H1 (cell line): ENCODE data around the gene RPIA. TPM values are rescaled to one million over a fixed set of nuclear protein-coding genes. Genes with fewer than 3 reads are reported as not detected.

Experiments used
- CTCF ChIA-PET: fragments of 300-600 bp; sonication (Branson Sonifier 250); formaldehyde crosslinking; loops from one replicate; lab custom pipeline; 2021; ENCODE audit not compliant: partially characterized antibody; lab: Charles Lee
- POLR2A ChIA-PET: fragments of 300-600 bp; sonication (Branson Sonifier 250); formaldehyde crosslinking; loops from one replicate; lab custom pipeline; 2021; ENCODE audit warnings: inconsistent platforms; ENCODE audit not compliant: partially characterized antibody; lab: Charles Lee
- DNase-seq, 2 experiments: peaks; one replicate each; pipeline versions ENCODE4 v3.0.0 to v3.0.0-alpha.2; 2010 to 2022; ENCODE audit warnings: low spot score in 2 of 2, low read depth in 1 of 2, mixed read lengths in 1 of 2
- FAIRE-seq: peaks from 2 replicates; lab custom pipeline; 2011; peaks lifted over from hg19 to GRCh38; lab: Jason Lieb, UNC
- H2AFZ ChIP-seq: 2 replicates; pipeline ENCODE4 v1.8.1; 2012; ENCODE audit warnings: low read length, inconsistent platforms
- H2AK5ac ChIP-seq: 2 replicates; pipeline ENCODE4 v1.6.1; 2013; ENCODE audit warnings: low read depth, low read length
- H2BK120ac ChIP-seq: replicated peaks from 2 replicates; pipeline ENCODE3; 2013; ENCODE audit warnings: low read depth, low read length, inconsistent platforms
- H2BK12ac ChIP-seq: 2 replicates; pipeline ENCODE4 v1.6.1; 2013; ENCODE audit warnings: low read depth, low read length
- H2BK15ac ChIP-seq: 2 replicates; pipeline ENCODE4 v1.6.1; 2013; ENCODE audit warnings: low read length
- H2BK20ac ChIP-seq: 2 replicates; pipeline ENCODE4 v1.6.1; 2013; ENCODE audit warnings: low read length
- H2BK5ac ChIP-seq: 2 replicates; pipeline ENCODE4 v1.6.1; 2013; ENCODE audit warnings: low read depth, low read length
- H3K14ac ChIP-seq: 2 replicates; pipeline ENCODE4 v1.6.1; 2013; ENCODE audit warnings: inconsistent platforms; ENCODE audit not compliant: insufficient read length
- H3K18ac ChIP-seq: 2 replicates; pipeline ENCODE4 v1.6.1; 2013; ENCODE audit warnings: low read length; ENCODE audit errors: extremely low read depth
- H3K23ac ChIP-seq: 2 replicates; pipeline ENCODE4 v1.6.1; 2013; ENCODE audit warnings: inconsistent platforms; ENCODE audit not compliant: insufficient read length
- H3K23me2 ChIP-seq: 2 replicates; pipeline ENCODE4 v1.6.1; 2013; ENCODE audit warnings: low read depth, low read length
- H3K27ac ChIP-seq: 2 replicates; pipeline ENCODE4 v1.6.1; 2011; ENCODE audit warnings: low read depth, low read length, inconsistent platforms
- H3K27me3 ChIP-seq, 4 experiments: replicated peaks in 1 of 4; 1 replicate in 1 of 4; 2 replicates in 3 of 4; pipeline versions ENCODE4 v1.6.1 to v1.8.1; 2011 to 2013; ENCODE audit warnings: low read length in 3 of 4, mild to moderate bottlenecking in 3 of 4, inconsistent platforms in 2 of 4, mixed read lengths in 2 of 4, moderate library complexity in 1 of 4; ENCODE audit not compliant: control insufficient read depth in 3 of 4, insufficient read depth in 3 of 4; ENCODE audit errors: extremely low read depth in 1 of 4
- H3K36me3 ChIP-seq, 4 experiments: 2 replicates each; pipeline versions ENCODE4 v1.6.1 to v1.8.1; 2011 to 2013; ENCODE audit warnings: mild to moderate bottlenecking in 4 of 4, low read length in 3 of 4, moderate library complexity in 2 of 4, control low read depth in 1 of 4, inconsistent platforms in 1 of 4; ENCODE audit not compliant: insufficient read depth in 4 of 4, control insufficient read depth in 2 of 4
- H3K4ac ChIP-seq: replicated peaks from 2 replicates; pipeline ENCODE3; 2013; ENCODE audit warnings: low read length, low read depth, mixed read lengths, inconsistent platforms; ENCODE audit not compliant: insufficient read length
- H3K4me1 ChIP-seq, 4 experiments: replicated peaks in 1 of 4; 1 replicate in 1 of 4; 2 replicates in 3 of 4; pipeline versions ENCODE4 v1.6.1 to v1.8.1; 2011 to 2013; ENCODE audit warnings: low read length in 3 of 4, inconsistent platforms in 2 of 4, mixed read lengths in 1 of 4; ENCODE audit not compliant: insufficient read depth in 4 of 4, control insufficient read depth in 3 of 4
- H3K4me2 ChIP-seq, 2 experiments: 2 replicates each; pipeline versions ENCODE4 v1.6.1 to v1.8.1; 2011 to 2013; ENCODE audit warnings: low read depth in 2 of 2, low read length in 2 of 2, control low read depth in 1 of 2, inconsistent platforms in 1 of 2, mild to moderate bottlenecking in 1 of 2; ENCODE audit not compliant: insufficient read depth in 1 of 2
- H3K4me3 ChIP-seq, 4 experiments: fragments of 200-600, 300-600 bp in 1 of 4; sonication (generic), shearing (Covaris generic), sonication (Bioruptor Twin) in 1 of 4; 2 replicates each; pipeline versions ENCODE4 v1.5.1 to v1.8.1; 2011 to 2016; ENCODE audit warnings: low read length in 4 of 4, low read depth in 3 of 4, control low read depth in 2 of 4, inconsistent platforms in 2 of 4, mild to moderate bottlenecking in 2 of 4, mixed read lengths in 1 of 4, moderate library complexity in 1 of 4; ENCODE audit not compliant: insufficient read depth in 2 of 4; ENCODE audit errors: extremely low read depth in 1 of 4
- H3K56ac ChIP-seq: replicated peaks from 2 replicates; pipeline ENCODE3; 2013; ENCODE audit warnings: low read depth, mild to moderate bottlenecking, mixed read lengths, low read length, inconsistent platforms; ENCODE audit not compliant: insufficient read length
- H3K79me1 ChIP-seq: 2 replicates; pipeline ENCODE4 v1.6.1; 2013; ENCODE audit warnings: low read depth, low read length, control low read depth
- H3K79me2 ChIP-seq, 2 experiments: 2 replicates each; pipeline versions ENCODE4 v1.6.1 to v1.8.1; 2012 to 2013; ENCODE audit warnings: low read length in 2 of 2, mild to moderate bottlenecking in 2 of 2, inconsistent platforms in 1 of 2; ENCODE audit not compliant: insufficient read depth in 2 of 2, control insufficient read depth in 1 of 2
- H3K9ac ChIP-seq, 4 experiments: replicated peaks in 1 of 4; 1 replicate in 1 of 4; 2 replicates in 3 of 4; pipeline versions ENCODE4 v1.6.1 to v1.8.1; 2011 to 2013; ENCODE audit warnings: low read depth in 3 of 4, low read length in 3 of 4, control low read depth in 2 of 4, mild to moderate bottlenecking in 2 of 4, moderate library complexity in 2 of 4, inconsistent platforms in 1 of 4; ENCODE audit errors: extremely low read depth in 1 of 4
- H3K9me3 ChIP-seq, 2 experiments: 2 replicates each; pipeline versions ENCODE4 v1.6.1 to v1.8.1; 2012 to 2013; ENCODE audit warnings: mild to moderate bottlenecking in 2 of 2, moderate library complexity in 2 of 2, control low read depth in 1 of 2, inconsistent platforms in 1 of 2, low read depth in 1 of 2, low read length in 1 of 2, mixed read lengths in 1 of 2; ENCODE audit not compliant: insufficient read depth in 2 of 2
- H4K20me1 ChIP-seq, 2 experiments: replicated peaks in 1 of 2; 2 replicates each; pipeline versions ENCODE3 to v1.8.1; 2011 to 2013; ENCODE audit warnings: inconsistent platforms in 2 of 2, low read length in 2 of 2, mild to moderate bottlenecking in 1 of 2; ENCODE audit not compliant: insufficient read depth in 2 of 2, control insufficient read depth in 1 of 2
- H4K5ac ChIP-seq: 2 replicates; pipeline ENCODE4 v1.6.1; 2013; ENCODE audit warnings: low read length, low read depth, mixed read lengths, inconsistent platforms; ENCODE audit not compliant: insufficient read length
- H4K8ac ChIP-seq: 2 replicates; pipeline ENCODE4 v1.8.0; 2013; ENCODE audit warnings: mild to moderate bottlenecking, moderate library complexity, low read length, inconsistent platforms; ENCODE audit not compliant: insufficient read depth; ENCODE audit errors: extremely low read depth
- H4K91ac ChIP-seq: replicated peaks from 2 replicates; pipeline ENCODE3; 2013; ENCODE audit warnings: low read length, mixed read lengths, inconsistent platforms; ENCODE audit not compliant: insufficient read length
- CTBP2 ChIP-seq: IDR thresholded peaks from 2 replicates; pipeline ENCODE4 v1.7.0; 2011; ENCODE audit warnings: borderline replicate concordance, mild to moderate bottlenecking, moderate library complexity, mixed read lengths, low read length; ENCODE audit not compliant: insufficient read depth, insufficient read length
- MAFK ChIP-seq: IDR thresholded peaks from 2 replicates; pipeline ENCODE4 v1.6.1; 2012; ENCODE audit warnings: low read depth, mild to moderate bottlenecking, improper control_type of control experiment, low read length
- WGBS, 2 experiments: shearing (Covaris generic) in 1 of 2; methylation state at CpG; one replicate each; pipeline versions ENCODE4 v1.1.6 to v1.1.7; 2013 to 2015; ENCODE audit warnings: low lambda C conversion rate in 2 of 2, mixed read lengths in 2 of 2, inconsistent platforms in 1 of 2, low coverage in 1 of 2, missing lambda C conversion rate in 1 of 2; ENCODE audit not compliant: insufficient replicate concordance in 2 of 2, insufficient coverage in 1 of 2, insufficient read length in 1 of 2; ENCODE audit errors: extremely low coverage in 1 of 2, missing lambda C conversion rate in 1 of 2; 5-methylcytosine and 5-hydroxymethylcytosine counted together
- polyA plus RNA-seq, 7 experiments: library from polyadenylated mRNA; depleted of rRNA in 3 of 7; stranded (reverse) in 5 of 7; unstranded in 2 of 7; fragments of >200 nt in 5 of 7; fragments of 200-250 nt in 2 of 7; gene quantifications; 1 replicate in 5 of 7; 2 replicates in 1 of 7; 4 replicates in 1 of 7; pipeline versions ENCODE4 v1.2.1 to v1.2.3, GENCODE V29; 2011 to 2013; ENCODE audit warnings: missing spikeins in 2 of 7, mixed read lengths in 2 of 7
- total RNA-seq: library from RNA; stranded (reverse); fragmentation: NEBNext Ultra II Directional; extraction: Animal tissue kit (Norgen Biotek cat#: 25700); gene quantifications from 2 replicates; pipeline ENCODE4 v1.2.1, GENCODE V29; 2021

The RPIA gene
- total and polyA plus RNA-seq, 2 of the 8 experiments (the other 6 are each of a cell fraction or from before 2014, with no cell fraction given), result 13.1 to 24.0 TPM

- Histone ChIP-seq H3K9ac (no peak overlapping the region), H2BK15ac (no peak overlapping the region), H3K4ac (no peak overlapping the region), H3K23me2 (peaks cover 10% of the 10 kb centered on the region; the same call in 1 of the 2 replicates), H3K27ac (no peak overlapping the region), H2BK120ac (no peak overlapping the region), H2AFZ (no peak overlapping the region), H3K4me1 (peaks cover 0 to 4% (median 1%) of the 10 kb centered on the region in 4 experiments; a peak in 4 of 7 replicates), H2BK12ac (no peak overlapping the region), H3K36me3 (peaks cover 0 to 3% (median 0%) of the 10 kb centered on the region in 4 experiments; a peak in 2 of 8 replicates), H4K20me1 (peaks cover 0 to 2% of the 10 kb centered on the region in 2 experiments), H3K79me1 (no peaks in the 10 kb centered on the region), H3K18ac (no peak overlapping the region), H2BK20ac (no peak overlapping the region), H3K79me2 (no peaks in the 10 kb centered on the region), H4K8ac (no peak overlapping the region), H3K4me3 (no peak overlapping the region), H3K9me3 (peaks cover 15 to 26% of the 10 kb centered on the region in 2 experiments; a peak in 3 of 4 replicates), H3K14ac (no peak overlapping the region), H4K91ac (no peak overlapping the region), H3K27me3 (peaks cover 8 to 22% (median 18%) of the 10 kb centered on the region in 4 experiments), H3K23ac (no peak overlapping the region), H4K5ac (no peak overlapping the region), H2BK5ac (no peak overlapping the region), H2AK5ac (no peak overlapping the region), H3K56ac (no peak overlapping the region), H3K4me2 (no peak overlapping the region)
- DNase-seq (no peak), FAIRE-seq (no peak)
- ChIA-PET CTCF (no interaction called here), POLR2A (no interaction called here)
- peak; percentile 79 for TF ChIP-seq MAFK
- TF ChIP-seq CTBP2, result no peak
- 83% methylated on average over 2 of the region's 2 CpGs; no CpG with 5 or more reads in 1 of the 2 experiments for WGBS, 2 experiments
Observed at GRCh38 chr2:88760819-88761598, 69.5 kb downstream of the RPIA start.
